SHP77 treated with DMSO at 0.1 percent for 48 hours (cell line): Measurements from ENCODE around the gene SP140L.
"Not testable (repeated sequence)": the region's sequence is repeated elsewhere in the genome, so short reads cannot be mapped to it uniquely, and the experiment has no call there.

Source experiments
- DNase-seq: peaks from one replicate; lab custom pipeline; 2025; lab: John Stamatoyannopoulos, UW

SP140L gene

GRCh38 chr2:230362030-230362691 lies 35.2 kb downstream of the SP140L start:
- DNase-seq: no peak

GRCh38 chr2:230382108-230382507 lies 55.1 kb downstream of the SP140L start:
- no peak for DNase-seq

- DNase-seq: no peak
Measured at GRCh38 chr2:230383453-230383852, 56.5 kb downstream of the SP140L start.

- no peak for DNase-seq
Measured at GRCh38 chr2:230384986-230385385, 58.0 kb downstream of the SP140L start.

- no peak for DNase-seq
Measured at GRCh38 chr2:230394301-230394700, 67.3 kb downstream of the SP140L start.

GRCh38 chr2:230398698-230399097 lies 71.7 kb downstream of the SP140L start:
- DNase-seq: not testable (repeated sequence)

GRCh38 chr2:230400041-230400440 lies 73.0 kb downstream of the SP140L start:
- DNase-seq: no peak

GRCh38 chr2:230400454-230400853 lies 73.5 kb downstream of the SP140L start:
- DNase-seq: no peak

GRCh38 chr2:230401026-230401425 lies 74.0 kb downstream of the SP140L start:
- DNase-seq: not testable (repeated sequence)

- no peak for DNase-seq
Measured at GRCh38 chr2:230403746-230404145, 76.8 kb downstream of the SP140L start.

GRCh38 chr2:230405824-230406223 lies 78.8 kb downstream of the SP140L start:
- no peak for DNase-seq

GRCh38 chr2:230408244-230408842 lies 81.3 kb downstream of the SP140L start:
- DNase-seq: no peak

- not testable (repeated sequence) for DNase-seq
Measured at GRCh38 chr2:230409316-230409715, 82.3 kb downstream of the SP140L start.

GRCh38 chr2:230410263-230410662 lies 83.3 kb downstream of the SP140L start:
- DNase-seq: no peak

GRCh38 chr2:230410861-230411569 lies 84.0 kb downstream of the SP140L start:
- DNase-seq: no peak

- peak; percentile 20 for DNase-seq
Measured at GRCh38 chr2:230411570-230412370, 84.8 kb downstream of the SP140L start.

- DNase-seq: no peak
Measured at GRCh38 chr2:230412371-230412711, 85.3 kb downstream of the SP140L start.

GRCh38 chr2:230412846-230413245 lies 85.9 kb downstream of the SP140L start:
- no peak for DNase-seq

- no peak for DNase-seq
Measured at GRCh38 chr2:230413479-230413878, 86.5 kb downstream of the SP140L start.

GRCh38 chr2:230414302-230414701 lies 87.3 kb downstream of the SP140L start:
- DNase-seq: no peak

GRCh38 chr2:230416061-230416721 lies 89.2 kb downstream of the SP140L start, which contains the start of gene SP100:
SP100 (plus strand) TSS chr2:230416201; CDS start chr2:230416297, 96 bp downstream.
- DNase-seq: no peak

- no peak for DNase-seq
Measured at GRCh38 chr2:230417436-230417835, 90.4 kb downstream of the SP140L start.
